Posterior cingulate gyrus (tissue), 11 donors: Measurements from ENCODE around the gene RNF40.

Experiments used
- DNase-seq, 10 donors: peaks; one replicate each; pipeline versions ENCODE4 v3.0.0 to v3.0.0-alpha.2; 2020 to 2021; ENCODE audit warnings: mixed read lengths in 3 of 10
- intact Hi-C: fragments of 100-400 bp; cut with DNase I; formaldehyde crosslinking; loops from one replicate; pipeline ENCODE4 v1.15.1; 2023

RNF40 gene

DNA sequence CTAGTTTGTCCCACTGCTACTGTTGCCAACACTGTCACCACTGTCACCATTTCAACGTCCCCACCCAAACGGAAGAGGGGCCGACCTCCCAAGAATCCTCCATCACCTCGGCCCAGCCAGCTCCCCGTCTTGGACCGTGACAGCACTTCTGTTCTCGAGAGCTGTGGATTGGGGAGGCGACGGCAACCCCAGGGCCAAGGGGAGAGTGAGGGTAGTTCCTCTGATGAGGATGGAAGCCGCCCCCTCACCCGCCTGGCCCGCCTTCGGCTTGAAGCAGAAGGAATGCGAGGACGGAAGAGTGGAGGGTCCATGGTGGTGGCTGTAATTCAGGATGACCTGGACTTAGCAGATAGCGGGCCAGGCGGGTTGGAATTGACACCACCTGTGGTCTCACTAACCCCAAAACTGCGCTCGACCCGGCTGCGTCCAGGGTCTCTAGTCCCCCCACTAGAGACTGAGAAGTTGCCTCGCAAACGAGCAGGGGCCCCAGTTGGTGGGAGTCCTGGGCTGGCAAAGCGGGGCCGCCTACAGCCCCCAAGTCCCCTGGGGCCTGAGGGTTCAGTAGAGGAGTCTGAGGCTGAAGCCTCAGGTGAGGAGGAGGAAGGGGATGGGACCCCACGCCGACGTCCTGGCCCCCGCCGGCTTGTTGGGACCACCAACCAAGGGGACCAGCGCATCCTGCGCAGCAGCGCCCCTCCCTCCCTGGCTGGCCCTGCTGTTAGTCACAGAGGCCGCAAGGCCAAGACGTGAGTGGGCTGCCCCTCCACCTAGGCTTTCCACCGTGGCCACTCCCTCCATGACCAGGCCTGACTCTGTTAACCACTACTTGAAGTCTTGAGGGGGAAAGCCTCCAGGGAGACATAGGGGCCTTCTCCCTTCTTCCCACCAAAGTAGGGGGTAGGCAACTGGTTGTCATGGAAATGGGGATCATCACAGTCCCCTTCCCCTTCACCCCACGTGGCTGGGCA is 22.9 kb upstream of the RNF40 start:
- intact Hi-C loops = no loop called here
- DNase-seq = peak in 2 of 10 donors; percentile 72 to 80

DNA sequence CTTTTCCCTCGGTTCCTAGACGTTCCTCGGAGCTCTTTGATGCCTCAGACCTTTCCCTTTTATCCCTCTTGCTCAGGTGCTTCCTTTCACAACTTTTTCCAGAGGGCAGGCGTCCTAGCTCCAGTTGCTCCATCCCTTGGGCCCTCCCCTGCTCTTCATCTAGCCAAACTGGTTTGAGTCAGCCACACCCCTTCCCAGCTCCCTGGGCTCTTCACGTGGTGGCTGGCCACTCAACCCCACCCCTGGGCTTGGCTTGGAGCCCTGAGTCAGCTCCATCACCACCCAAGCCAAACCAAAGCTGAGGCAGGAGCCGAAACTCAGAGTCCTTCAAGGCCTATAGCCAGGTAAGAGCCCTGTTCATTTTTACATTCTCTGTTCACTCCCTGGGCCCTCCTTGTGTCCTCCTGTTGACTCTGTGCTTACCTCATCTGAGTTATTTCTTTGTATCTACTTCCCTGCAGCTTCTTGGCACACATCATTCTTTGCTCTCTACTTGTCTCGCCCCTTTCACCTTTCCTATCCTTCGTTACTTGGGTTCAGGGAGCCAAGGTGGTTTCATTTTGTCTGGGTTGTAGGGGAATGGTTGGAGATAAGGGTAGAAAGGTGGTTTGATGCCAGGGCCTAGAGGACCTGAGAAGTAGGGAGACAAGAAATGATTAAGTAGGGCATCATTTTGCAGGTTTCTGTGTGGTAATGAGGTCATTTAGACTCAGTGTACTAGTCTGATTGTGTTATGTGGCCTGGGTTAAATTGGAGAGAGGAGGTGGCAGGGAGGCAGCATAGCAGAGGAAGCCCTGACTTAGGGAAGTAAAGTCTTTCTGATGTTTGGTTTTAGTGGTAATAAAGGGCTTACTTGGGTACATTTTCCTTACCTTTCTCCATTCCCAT is 21.5 kb upstream of the RNF40 start:
- DNase-seq = peak in 1 of 10 donors; percentile 86
- intact Hi-C loops = no loop called here

GRCh38 chr16:30741461-30741914 is 20.6 kb upstream of the RNF40 start:
- intact Hi-C loops = no loop called here
- DNase-seq = no peak

DNA sequence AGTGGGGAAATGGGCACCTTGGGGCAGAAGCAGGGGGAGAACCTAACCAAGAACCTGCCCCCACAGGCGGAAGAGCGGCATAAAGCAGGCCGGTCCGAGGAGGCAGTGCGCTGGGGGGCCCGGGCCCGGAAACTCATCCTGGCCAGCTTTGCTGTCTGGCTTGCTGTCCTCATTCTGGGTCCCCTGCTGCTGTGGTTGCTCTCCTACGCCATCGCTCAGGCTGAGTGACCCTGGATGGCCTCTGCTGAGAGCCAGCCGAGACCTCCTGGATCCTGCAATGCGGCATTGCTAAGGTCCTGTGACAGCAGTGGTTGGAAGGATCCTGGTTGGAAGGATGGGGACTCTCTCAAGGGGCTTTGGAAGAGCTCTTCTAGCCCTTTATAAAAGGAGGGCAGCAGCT is 18.4 kb upstream of the RNF40 start:
- intact Hi-C loops = no loop called here
- DNase-seq = no peak

GRCh38 chr16:30744183-30744582 is 17.9 kb upstream of the RNF40 start:
- DNase-seq = no peak
- intact Hi-C loops = no loop called here

- intact Hi-C loops = no loop called here
- no peak for DNase-seq
These were observed 17.0 kb upstream of the RNF40 start for GRCh38 chr16:30745082-30745481.

DNA sequence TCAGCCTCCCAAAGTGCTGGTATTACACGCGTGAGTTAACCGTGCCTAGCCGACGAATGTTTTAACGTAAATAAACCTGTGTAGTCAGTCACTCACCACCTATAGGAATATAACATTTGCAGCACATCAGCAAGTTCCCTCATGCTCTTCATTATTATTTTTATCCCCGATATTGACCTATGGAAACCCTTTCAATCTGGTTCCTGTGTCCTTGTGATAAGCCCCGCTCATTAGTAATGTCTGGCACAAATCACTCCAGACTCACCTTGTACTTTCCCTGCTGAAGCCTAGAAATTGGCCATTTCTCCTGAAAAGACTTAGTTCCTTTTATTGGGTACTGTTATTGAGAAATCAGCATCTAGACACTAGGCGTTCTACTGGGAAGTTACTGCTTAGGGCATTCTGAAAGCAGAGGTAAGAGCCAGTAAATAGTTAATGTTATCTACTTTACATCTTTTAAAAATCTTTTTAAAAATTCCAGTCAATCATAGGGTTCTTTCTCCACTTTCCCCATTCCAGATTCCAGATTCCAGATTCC is 15.4 kb upstream of the RNF40 start:
- no peak for DNase-seq
- intact Hi-C loops = no loop called here

- no peak for DNase-seq
- intact Hi-C loops = no loop called here
These were observed 14.8 kb upstream of the RNF40 start for GRCh38 chr16:30747331-30747730.

- intact Hi-C loops = loop anchor here (2.0 kb wide), 2 partner anchors 15 to 49 kb away; partner anchors contain the start of genes CFAP119, RNF40 and SRCAP
- peak; percentile 98 to 100 (median 100) for DNase-seq
These were observed 14.1 kb upstream of the RNF40 start, which contains the start of gene PHKG2 for GRCh38 chr16:30747799-30748633. Gene PHKG2 (plus strand): TSS chr16:30748425. CDS start chr16:30748821, 396 bp downstream.

- intact Hi-C loops = loop anchor here (2.0 kb wide), 2 partner anchors 14 to 50 kb away; partner anchors contain the start of genes CFAP119, RNF40 and SRCAP
These were observed 13.3 kb upstream of the RNF40 start for GRCh38 chr16:30748634-30749445.

DNA sequence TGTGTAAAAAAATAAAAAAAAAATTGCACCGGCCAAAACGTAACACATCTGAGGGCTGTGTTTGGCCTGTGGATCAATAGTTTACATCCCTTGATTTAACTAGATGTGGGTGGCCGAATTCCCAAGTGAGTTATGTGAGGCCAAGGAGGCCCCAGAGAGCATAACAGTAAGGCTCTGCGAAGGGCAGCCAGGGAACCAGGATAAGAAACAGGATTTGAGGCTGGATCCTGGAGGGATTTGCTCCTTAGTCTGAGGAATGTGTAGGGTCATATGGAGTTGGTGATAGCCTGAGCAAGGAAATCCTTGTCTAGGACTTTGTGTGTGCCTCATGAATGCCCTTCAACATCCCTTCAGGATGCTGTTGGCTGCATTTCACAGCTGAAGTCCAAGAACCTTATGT is 11.9 kb upstream of the RNF40 start:
- intact Hi-C loops = loop anchor here (5.0 kb wide), 1 partner anchor 313 kb away; no protein-coding TSS in a partner anchor
- no peak for DNase-seq

More at GRCh38 chr16:30748634-30749445, 13.3 kb upstream of the RNF40 start:
- peak in 1 of 10 donors; percentile 84 for DNase-seq

DNA sequence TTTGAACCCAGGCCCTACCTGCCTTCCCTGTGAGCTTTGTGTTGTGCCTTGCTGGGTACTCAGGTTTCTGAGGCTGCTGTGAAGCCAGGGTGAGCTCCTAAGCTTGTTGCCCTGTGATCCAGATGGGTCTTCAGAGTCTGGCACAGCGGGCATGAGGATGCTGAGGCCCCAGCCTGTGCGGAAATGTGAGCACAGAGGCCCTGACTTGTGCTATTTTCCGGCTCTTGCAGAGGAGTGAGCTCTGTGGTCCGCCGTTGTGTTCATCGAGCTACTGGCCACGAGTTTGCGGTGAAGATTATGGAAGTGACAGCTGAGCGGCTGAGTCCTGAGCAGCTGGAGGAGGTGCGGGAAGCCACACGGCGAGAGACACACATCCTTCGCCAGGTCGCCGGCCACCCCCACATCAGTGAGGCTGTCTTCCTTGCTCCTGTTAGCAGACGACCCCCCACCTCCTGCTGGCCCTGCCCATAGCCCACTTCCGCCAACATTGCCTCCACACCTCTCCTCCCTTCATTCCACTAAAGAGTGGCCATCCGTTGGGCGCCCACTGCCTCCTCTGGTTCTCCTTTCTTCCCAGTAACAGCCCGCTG is 11.2 kb upstream of the RNF40 start:
- intact Hi-C loops = loop anchor here (5.0 kb wide), 1 partner anchor 314 kb away; no protein-coding TSS in a partner anchor
- peak in 1 of 10 donors; percentile 65 for DNase-seq

- intact Hi-C loops = loop anchor here (5.0 kb wide), 1 partner anchor 316 kb away; no protein-coding TSS in a partner anchor
- DNase-seq = peak in 2 of 10 donors; percentile 13 to 58
These were observed 8.5 kb upstream of the RNF40 start for GRCh38 chr16:30753596-30753995.

DNA sequence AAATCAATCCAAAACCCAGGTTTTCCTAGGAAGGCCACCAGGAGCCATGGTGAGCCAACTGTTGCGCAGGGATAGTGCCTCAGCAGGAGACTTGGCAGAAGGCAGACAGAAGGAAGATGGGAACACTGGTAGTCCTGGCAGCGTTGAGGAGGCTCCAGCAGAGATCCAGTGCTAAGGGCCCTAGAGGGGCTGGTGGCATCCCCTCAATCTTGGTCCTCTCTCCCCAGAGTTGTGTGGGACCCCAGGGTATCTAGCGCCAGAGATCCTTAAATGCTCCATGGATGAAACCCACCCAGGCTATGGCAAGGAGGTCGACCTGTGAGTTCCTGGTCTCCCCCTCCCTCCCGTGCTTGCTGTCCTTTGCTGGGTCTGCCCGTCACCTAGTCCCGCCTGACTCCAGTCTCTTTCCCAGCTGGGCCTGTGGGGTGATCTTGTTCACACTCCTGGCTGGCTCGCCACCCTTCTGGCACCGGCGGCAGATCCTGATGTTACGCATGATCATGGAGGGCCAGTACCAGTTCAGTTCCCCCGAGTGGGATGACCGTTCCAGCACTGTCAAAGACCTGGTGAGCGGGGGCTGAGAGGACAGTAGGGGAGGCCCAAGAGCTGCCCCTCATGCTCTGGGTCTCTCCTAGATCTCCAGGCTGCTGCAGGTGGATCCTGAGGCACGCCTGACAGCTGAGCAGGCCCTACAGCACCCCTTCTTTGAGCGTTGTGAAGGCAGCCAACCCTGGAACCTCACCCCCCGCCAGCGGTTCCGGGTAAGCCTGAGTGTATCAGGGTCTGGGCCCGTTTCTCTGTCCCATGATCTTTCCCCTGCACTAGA is 6.0 kb upstream of the RNF40 start:
- peak in 2 of 10 donors; percentile 23 to 75 for DNase-seq
- intact Hi-C loops = no loop called here

DNA sequence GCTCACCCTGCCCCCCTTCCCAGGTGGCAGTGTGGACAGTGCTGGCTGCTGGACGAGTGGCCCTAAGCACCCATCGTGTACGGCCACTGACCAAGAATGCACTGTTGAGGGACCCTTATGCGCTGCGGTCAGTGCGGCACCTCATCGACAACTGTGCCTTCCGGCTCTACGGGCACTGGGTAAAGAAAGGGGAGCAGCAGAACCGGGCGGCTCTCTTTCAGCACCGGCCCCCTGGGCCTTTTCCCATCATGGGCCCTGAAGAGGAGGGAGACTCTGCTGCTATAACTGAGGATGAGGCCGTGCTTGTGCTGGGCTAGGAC is 5.4 kb upstream of the RNF40 start:
- intact Hi-C loops = no loop called here
- peak in 1 of 10 donors; percentile 36 for DNase-seq

DNA sequence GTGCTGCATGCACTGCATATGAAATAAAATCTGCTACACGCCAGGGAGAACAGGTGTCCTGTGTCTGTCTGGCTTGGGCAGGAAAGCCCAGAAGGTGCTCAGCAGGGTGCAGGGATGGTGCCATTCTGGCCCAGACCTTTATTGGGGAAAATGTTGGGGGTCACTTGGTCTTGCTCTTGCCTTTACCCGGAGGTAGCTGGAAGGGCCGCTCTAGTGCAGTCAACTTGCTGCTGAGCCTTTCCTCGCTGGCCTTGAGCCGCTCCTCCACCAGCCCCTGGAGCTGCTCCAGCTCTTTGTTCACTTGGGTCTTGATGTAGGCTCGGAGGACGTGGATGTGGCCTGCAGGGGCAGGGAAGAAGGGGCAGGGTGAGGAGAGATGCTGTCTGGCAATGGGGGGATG is 4.8 kb upstream of the RNF40 start:
- intact Hi-C loops = no loop called here
- DNase-seq = peak in 2 of 10 donors; percentile 13 to 49

GRCh38 chr16:30758988-30759491 is 3.1 kb upstream of the RNF40 start:
- intact Hi-C loops = no loop called here
- peak in 3 of 10 donors; percentile 9 to 77 (median 55) for DNase-seq
